HG03378 (cell line): ENCODE results near the gene DYRK1A.

Experiments used
- ATAC-seq: cut with Tn5 transposase; IDR thresholded peaks from one replicate; pipeline ENCODE4 v1.9.1; 2021; ENCODE audit warnings: mild to moderate bottlenecking, moderate library complexity; ENCODE audit not compliant: unreplicated experiment

Gene DYRK1A

GRCh38 chr21:37384416-37384815 lies 17.8 kb downstream of the DYRK1A start:
- no peak for ATAC-seq

- no peak for ATAC-seq
Observed at GRCh38 chr21:37385179-37385765, 18.7 kb downstream of the DYRK1A start.

GRCh38 chr21:37386151-37386550 lies 19.6 kb downstream of the DYRK1A start:
- no peak for ATAC-seq

- no peak for ATAC-seq
Observed at GRCh38 chr21:37389456-37389855, 22.9 kb downstream of the DYRK1A start.

GRCh38 chr21:37391666-37392065 lies 25.1 kb downstream of the DYRK1A start:
- no peak for ATAC-seq

GRCh38 chr21:37392441-37392840 lies 25.9 kb downstream of the DYRK1A start:
- ATAC-seq, result no peak

GRCh38 chr21:37393030-37393429 lies 26.5 kb downstream of the DYRK1A start:
- no peak for ATAC-seq

GRCh38 chr21:37393786-37394185 lies 27.2 kb downstream of the DYRK1A start:
- ATAC-seq, result no peak

- ATAC-seq, result no peak
Observed at GRCh38 chr21:37395961-37396360, 29.4 kb downstream of the DYRK1A start.

- ATAC-seq, result no peak
Observed at GRCh38 chr21:37396855-37397254, 30.3 kb downstream of the DYRK1A start.

GRCh38 chr21:37398697-37399096 lies 32.1 kb downstream of the DYRK1A start:
- ATAC-seq, result no peak

- ATAC-seq, result no peak
Observed at GRCh38 chr21:37402251-37402867, 35.8 kb downstream of the DYRK1A start.

- no peak for ATAC-seq
Observed at GRCh38 chr21:37405629-37406028, 39.1 kb downstream of the DYRK1A start.

- no peak for ATAC-seq
Observed at GRCh38 chr21:37407719-37408420, 41.3 kb downstream of the DYRK1A start.

- ATAC-seq, result no peak
Observed at GRCh38 chr21:37408464-37409193, 42.1 kb downstream of the DYRK1A start.

- ATAC-seq, result no peak
Observed at GRCh38 chr21:37410639-37411038, 44.1 kb downstream of the DYRK1A start.

GRCh38 chr21:37412603-37413360 lies 46.2 kb downstream of the DYRK1A start:
- ATAC-seq, result no peak

GRCh38 chr21:37413553-37414291 lies 47.1 kb downstream of the DYRK1A start:
- no peak for ATAC-seq

- no peak for ATAC-seq
Observed at GRCh38 chr21:37414292-37415253, 48.0 kb downstream of the DYRK1A start.
